NCI-H1105 (cell line): Measurements from ENCODE around the gene HOXC4.

Experiments
- DNase-seq: peaks from one replicate; lab custom pipeline; 2025; lab: John Stamatoyannopoulos, UW

The HOXC4 gene

GRCh38 chr12:54016051-54016450 lies 37.6 kb upstream of the HOXC4 start:
- DNase-seq = no peak

- DNase-seq = peak; percentile 65
Measured at GRCh38 chr12:54016478-54016964, 37.1 kb upstream of the HOXC4 start.

DNA sequence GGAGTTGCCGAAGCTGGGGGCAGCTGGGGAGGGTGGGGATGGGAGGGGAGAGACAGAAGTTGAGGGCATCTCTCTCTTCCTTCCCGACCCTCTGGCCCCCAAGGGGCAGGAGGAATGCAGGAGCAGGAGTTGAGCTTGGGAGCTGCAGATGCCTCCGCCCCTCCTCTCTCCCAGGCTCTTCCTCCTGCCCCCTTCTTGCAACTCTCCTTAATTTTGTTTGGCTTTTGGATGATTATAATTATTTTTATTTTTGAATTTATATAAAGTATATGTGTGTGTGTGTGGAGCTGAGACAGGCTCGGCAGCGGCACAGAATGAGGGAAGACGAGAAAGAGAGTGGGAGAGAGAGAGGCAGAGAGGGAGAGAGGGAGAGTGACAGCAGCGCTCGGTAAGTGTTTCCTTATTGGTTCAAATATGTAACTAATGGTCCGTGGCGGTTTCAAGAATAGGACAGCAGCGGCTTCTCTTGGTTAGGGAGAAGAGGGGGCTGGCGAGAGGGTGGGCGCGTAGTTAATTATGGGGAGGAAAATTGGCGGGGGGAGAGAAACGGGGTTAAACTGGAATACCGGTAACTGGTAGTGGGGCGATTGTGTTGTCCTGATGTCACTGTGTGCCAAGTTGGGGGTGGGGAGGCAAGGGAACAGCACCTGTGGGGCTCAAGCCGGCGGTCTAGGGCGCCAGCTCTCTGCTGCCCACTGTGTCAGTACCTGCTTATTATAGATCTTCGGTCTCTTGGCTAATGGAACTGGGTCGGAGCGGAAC lies 36.4 kb upstream of the HOXC4 start:
- DNase-seq = peak; percentile 70

- peak; percentile 88 for DNase-seq
Measured at GRCh38 chr12:54017878-54018467, 35.7 kb upstream of the HOXC4 start.

- no peak for DNase-seq
Measured at GRCh38 chr12:54018468-54018984, 35.1 kb upstream of the HOXC4 start.

GRCh38 chr12:54019091-54019811 lies 34.4 kb upstream of the HOXC4 start:
- no peak for DNase-seq

- DNase-seq = no peak
Measured at GRCh38 chr12:54019924-54020590, 33.6 kb upstream of the HOXC4 start.

DNA sequence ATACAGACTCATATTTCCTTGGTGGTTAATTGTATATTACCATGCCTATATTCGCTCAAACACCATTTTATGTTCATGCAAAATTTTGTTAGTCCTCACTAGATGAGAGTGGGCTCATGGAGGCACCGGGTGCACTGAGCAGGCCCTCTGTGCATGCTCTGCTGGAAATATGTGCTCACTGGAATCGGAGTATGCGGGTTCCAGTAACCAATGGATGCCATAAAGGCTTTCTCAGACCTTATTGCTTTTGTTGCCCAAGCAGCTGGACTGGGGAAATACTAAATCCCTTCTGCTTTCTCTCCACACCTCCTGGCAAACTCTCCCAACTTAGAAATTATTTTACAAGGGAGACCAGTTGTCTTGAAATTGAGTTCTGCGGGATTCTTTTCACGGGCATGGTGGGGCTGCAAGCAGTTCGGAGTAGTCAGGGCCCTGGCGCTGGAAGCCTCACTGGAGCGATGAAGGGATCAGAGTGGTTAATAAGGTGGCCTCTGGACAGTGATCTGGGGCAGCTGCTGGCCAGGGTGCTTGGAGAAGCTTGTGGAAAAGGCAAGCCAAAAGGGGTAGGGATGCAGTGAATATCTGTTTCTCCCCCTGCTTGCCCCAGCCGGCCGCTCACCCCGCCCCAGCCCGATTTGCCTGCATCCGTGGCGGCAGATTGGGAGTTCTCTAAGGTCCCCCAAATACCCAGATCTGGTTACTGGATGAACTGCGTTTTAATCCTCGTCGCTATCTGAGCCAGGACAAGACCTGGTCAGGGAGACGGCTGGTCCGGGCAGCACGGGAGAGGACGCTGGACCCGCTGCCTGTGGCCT lies 32.8 kb upstream of the HOXC4 start:
- no peak for DNase-seq

GRCh38 chr12:54021432-54022013 lies 32.1 kb upstream of the HOXC4 start:
- no peak for DNase-seq

- no peak for DNase-seq
Measured at GRCh38 chr12:54022960-54023884, 30.4 kb upstream of the HOXC4 start.

GRCh38 chr12:54024127-54024526 lies 29.5 kb upstream of the HOXC4 start:
- no peak for DNase-seq

GRCh38 chr12:54024581-54025305 lies 28.9 kb upstream of the HOXC4 start:
- no peak for DNase-seq

DNA sequence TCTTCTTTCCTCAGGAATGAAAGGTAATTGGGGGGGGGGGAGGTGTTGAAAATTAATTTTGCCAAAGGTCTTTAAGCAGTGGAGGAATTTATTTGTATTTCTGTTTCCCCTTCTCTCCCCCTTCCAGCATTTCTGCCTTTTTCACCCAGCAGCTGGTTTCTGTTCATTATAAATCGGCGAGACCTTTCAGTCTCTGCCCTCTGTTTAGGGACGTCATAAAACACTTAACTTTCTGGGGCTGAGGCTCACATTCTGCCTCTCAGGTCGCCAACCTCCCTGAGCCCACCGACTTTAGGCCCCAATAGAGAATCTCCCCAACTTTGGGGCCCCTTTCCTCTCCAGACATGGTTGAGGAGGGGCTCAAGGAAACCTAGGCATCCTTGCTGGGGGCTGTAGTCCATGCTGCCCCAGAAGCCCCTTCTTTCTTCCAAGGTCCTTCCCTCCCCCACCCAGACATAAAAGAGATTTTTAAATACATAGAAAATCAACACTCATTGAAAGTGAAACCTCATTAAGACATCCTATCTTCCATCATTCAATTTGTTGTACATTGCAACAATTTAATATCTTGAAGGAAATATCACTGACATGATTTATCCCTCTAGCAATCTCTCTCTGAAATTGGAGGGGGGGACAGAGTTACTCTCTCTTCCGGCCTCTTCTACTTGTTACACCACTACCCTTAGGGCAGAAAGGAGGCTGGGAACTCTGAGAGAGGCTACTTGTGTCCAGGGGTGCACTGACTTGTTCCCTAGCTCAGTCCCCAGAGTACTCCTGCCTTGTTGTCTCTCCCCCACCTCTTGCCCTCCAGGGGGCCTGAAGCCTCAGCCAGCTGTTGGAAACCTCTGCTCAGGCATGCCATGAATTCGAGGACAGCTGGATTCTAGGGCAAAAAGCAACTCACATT lies 27.9 kb upstream of the HOXC4 start:
- DNase-seq = no peak

- no peak for DNase-seq
Measured at GRCh38 chr12:54026640-54027441, 26.8 kb upstream of the HOXC4 start.

DNA sequence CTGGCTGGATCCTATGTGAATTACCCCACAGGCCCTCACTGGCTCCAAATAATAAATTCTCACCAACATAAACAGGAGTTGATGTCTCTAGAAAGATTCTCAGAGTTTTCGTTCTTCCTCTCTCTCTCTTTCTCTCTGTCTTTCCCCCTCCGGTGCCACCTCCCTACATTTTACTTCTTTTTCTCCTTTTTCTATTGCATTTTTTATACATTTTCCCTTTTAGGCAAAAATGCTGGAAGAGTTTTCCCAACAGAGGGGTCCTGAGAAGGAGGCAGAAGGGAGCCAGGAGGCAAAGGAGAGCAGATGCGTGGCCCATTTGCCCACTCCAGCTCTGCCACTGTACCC lies 26.2 kb upstream of the HOXC4 start:
- DNase-seq = no peak

DNA sequence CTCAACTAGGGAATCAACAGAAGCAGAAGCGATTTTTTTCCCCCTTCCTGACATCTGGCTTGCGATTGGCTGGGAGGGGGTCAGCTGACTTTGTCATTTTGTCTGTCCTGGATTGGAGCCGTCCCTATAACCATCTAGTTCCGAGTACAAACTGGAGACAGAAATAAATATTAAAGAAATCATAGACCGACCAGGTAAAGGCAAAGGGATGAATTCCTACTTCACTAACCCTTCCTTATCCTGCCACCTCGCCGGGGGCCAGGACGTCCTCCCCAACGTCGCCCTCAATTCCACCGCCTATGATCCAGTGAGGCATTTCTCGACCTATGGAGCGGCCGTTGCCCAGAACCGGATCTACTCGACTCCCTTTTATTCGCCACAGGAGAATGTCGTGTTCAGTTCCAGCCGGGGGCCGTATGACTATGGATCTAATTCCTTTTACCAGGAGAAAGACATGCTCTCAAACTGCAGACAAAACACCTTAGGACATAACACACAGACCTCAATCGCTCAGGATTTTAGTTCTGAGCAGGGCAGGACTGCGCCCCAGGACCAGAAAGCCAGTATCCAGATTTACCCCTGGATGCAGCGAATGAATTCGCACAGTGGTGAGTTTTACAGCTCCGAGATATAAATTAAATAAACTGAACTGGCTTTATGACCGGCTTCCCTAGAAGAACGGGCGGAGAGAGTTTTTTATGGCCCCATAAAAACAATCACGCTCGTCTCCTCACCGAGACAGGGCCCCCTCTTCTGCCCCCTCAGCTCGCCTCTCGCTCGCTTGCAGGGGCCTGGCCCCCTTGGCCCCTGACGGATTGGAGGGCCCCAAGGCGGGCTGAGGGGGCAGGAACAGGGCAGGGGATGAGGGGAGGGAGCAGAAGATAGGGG lies 25.1 kb upstream of the HOXC4 start, which contains the start of gene HOXC6:
TSS of gene HOXC6 (plus strand) at position 127 of the 888 bp plus-strand sequence. CDS start at position 209, 82 bp downstream.
- DNase-seq = no peak
